KOPT-K1 (cell line): ENCODE measurements around the gene OAS1.

Experiments used
- H3K27ac ChIP-seq: fragments of 200-600 bp; sonication (generic); 2 replicates; pipeline ENCODE4 v1.5.1; 2016; ENCODE audit warnings: antibody characterized with exemption, mild to moderate bottlenecking, low read depth, low read length; ENCODE audit not compliant: poor library complexity, severe bottlenecking
- H3K36me3 ChIP-seq: fragments of 200-600 bp; sonication (generic); 2 replicates; pipeline ENCODE4 v1.5.1; 2017; ENCODE audit warnings: antibody characterized with exemption, mild to moderate bottlenecking, low read length, moderate library complexity; ENCODE audit not compliant: insufficient read depth
- H3K9me3 ChIP-seq: fragments of 200-600 bp; sonication (generic); 2 replicates; pipeline ENCODE4 v1.5.1; 2017; ENCODE audit warnings: antibody characterized with exemption, low read length, mild to moderate bottlenecking; ENCODE audit not compliant: insufficient read depth, poor library complexity, severe bottlenecking

The OAS1 gene

DNA sequence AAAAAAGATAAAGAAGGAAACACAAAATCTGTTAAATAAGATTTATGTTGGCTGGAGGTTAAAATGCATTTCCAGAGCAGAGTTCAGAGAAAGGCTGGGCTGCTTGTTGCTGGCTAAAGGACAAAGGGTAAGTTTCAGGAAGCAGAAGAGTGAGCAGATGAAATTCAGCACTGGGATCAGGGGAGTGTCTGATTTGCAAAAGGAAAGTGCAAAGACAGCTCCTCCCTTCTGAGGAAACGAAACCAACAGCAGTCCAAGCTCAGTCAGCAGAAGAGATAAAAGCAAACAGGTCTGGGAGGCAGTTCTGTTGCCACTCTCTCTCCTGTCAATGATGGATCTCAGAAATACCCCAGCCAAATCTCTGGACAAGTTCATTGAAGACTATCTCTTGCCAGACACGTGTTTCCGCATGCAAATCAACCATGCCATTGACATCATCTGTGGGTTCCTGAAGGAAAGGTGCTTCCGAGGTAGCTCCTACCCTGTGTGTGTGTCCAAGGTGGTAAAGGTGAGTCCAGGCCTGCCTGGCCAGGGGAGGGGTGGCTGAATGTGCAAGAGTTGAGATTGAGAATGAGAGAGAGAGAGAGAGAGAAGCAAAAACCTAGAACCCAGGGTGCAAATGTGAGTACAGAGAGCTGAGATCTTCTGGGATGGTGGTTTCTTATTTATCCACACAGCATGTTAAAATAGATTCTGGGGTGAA, at the start of gene OAS1:
TSS of gene OAS1 (plus strand) at position 251 of the 703 bp plus-strand sequence. CDS start at position 329, 78 bp downstream.
- Histone ChIP-seq H3K36me3 (no peaks in the 10 kb centered on the region), H3K27ac (peak within 1 kb of the TSS; percentile 46), H3K9me3 (peaks cover 1% of the 10 kb centered on the region)

DNA sequence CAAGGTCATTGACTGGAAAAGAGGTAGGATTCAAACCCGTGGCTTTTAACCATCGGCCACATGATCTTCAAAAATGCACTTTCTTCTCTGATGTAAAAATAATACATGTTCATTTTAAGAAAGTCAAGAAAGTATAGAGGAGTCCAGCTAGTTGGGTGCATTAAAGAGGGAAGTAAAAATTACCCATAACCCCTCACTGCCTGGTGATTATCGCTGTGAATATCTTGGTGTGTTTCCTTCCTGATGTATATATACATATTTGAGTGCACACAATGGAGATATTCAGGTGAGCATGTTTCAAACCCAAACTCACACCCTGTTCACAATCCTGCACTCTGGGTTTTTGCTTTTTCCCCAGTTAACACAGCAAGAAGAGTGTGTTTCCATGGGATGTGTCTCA, 47.5 kb upstream of the OAS1 start:
- no peak overlapping the region for H3K27ac ChIP-seq
- H3K36me3 ChIP-seq: no peaks in the 10 kb centered on the region
- no peaks in the 10 kb centered on the region for H3K9me3 ChIP-seq

DNA sequence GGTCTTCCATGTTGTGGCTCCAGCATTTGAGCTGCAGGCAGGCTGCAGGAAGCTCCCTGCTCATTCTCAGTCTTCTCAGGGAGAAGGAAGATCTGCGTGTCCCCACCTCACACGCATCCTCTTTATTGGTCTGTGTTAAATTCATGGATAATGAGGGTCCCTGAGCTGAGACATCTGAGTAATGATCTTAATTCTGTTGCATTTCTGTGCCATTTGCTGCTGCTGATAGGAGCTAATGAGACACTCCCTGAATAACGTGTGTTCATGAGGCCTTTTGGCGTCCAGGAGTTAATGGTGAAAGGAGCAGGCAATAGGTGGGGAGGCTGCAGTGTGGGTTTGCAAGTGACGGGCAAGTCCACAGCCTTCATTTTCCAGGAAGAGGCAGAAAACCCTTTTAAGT, 46.6 kb upstream of the OAS1 start:
- Histone ChIP-seq H3K36me3 (no peaks in the 10 kb centered on the region), H3K27ac (no peak overlapping the region), H3K9me3 (no peaks in the 10 kb centered on the region)

DNA sequence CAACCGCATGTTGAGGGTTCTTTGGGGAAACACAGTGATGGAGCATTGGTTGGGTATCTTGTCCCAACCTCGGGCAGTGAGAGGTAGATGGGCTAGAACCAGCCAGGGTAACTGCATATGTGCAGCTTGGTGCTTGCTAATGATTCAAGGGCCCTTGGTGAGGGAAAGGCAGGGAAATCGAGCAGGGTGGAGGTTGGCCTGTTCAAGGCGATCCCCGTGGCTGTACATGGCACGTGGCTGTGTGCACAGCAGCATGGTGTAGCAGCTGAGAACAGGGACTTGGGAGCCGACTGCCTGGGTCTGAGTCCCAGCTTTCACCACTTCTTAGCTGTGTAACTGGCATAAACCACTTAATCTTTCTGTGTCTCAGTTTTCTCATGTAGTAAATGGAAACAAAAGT, 45.5 kb upstream of the OAS1 start:
- Histone ChIP-seq H3K36me3 (no peaks in the 10 kb centered on the region), H3K9me3 (no peaks in the 10 kb centered on the region), H3K27ac (no peak overlapping the region)

DNA sequence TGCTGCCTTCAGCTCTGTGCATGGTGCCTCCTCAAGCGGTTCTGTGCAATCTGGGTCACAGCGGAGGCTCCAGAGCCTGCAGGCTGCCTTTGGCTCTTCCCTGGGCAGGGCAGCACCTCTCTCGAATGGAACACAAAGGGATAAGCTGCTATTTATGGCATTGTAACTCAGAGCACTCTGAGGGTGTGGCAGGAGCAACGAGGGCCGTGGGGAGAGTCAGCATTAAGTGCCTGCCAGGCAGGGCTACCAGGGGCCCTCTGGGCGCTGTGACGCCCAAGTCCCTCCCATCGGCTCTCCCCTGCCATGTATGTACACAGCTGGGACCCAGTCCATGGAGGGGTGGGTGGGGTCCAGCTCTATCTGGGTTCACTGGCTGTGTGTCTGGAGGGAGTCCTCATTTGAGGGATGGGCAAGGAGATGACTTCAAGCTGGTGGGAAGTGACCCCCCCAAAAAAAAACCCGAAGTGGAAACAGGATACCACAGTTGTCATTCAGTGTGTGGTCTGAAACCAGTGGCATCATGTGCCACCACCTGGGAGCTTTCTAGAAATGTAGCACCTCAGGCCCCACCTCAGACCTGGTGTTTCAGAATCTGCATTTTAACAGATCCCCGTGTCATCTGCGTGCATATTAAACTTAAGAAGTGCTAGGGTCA, 44.0 kb upstream of the OAS1 start:
- Histone ChIP-seq H3K9me3 (no peaks in the 10 kb centered on the region), H3K36me3 (no peaks in the 10 kb centered on the region), H3K27ac (no peak overlapping the region)

DNA sequence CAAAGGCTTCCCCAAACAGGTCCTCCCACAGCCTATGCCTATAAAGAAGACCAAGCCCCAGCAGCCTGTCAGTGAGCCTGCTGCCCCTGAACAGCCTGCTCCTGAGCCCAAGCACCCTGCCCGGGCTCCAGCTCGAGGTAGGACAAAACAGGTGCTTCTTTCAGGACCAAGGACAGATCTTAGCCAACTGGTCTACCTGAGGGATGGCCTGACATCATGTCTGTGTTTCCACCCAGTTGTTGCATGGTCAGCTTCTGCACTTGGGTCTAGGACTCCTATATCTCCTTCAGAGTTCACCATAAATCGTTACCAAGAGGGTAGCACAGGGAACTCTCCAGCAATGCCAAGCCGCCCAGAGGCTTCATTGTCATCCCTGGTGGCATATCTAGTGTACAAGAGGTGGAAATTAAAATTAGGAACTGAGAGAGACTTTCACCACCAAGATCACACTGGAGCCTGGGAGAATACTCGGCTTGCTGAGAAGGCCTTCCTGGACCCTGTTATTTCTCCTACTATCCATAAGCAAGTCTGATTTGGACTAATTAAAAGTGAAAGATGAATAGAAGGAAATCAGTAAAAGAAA, 38.2 kb upstream of the OAS1 start:
- H3K27ac ChIP-seq: no peak overlapping the region
- no peaks in the 10 kb centered on the region for H3K9me3 ChIP-seq
- H3K36me3 ChIP-seq: no peaks in the 10 kb centered on the region

DNA sequence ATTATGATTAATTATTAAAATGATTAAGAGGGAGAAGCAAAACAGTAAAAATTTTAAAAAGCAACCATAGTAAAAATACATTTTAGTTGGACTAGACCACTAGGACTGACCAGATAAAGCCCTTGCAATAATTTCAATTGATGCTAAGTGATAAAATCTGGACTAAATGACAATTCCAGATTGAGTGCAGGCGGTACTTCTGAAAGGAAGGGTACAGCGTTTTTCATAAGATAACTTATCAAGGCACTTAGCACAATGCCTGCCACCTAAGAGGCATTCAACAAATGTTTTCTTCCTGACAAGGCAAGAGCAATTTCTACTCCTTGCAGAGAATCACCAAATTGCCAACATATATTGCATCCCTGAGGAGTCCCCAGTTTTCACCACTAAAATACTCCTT, 37.7 kb upstream of the OAS1 start:
- Histone ChIP-seq H3K36me3 (no peaks in the 10 kb centered on the region), H3K27ac (no peak overlapping the region), H3K9me3 (no peaks in the 10 kb centered on the region)

DNA sequence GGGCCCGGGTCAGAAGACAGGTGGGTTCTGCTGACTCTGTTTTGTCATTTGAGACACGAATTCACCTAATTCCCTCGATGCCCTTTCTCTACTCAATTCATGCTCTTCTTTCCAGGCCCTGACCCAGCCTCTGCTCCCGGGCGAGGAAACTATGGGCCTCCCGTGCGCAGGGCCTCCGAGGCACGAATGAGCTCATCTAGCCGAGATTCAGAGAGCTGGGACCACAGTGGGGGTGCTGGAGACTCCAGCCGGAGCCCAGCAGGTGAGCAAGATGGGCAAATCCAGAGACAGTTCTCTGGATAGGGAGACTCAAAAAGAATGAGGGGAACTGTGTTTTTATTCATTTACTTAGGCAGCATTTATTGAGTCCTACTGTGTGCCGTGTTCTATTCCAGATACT, 37.0 kb upstream of the OAS1 start:
- H3K9me3 ChIP-seq: no peaks in the 10 kb centered on the region
- H3K36me3 ChIP-seq: no peaks in the 10 kb centered on the region
- H3K27ac ChIP-seq: no peak overlapping the region

DNA sequence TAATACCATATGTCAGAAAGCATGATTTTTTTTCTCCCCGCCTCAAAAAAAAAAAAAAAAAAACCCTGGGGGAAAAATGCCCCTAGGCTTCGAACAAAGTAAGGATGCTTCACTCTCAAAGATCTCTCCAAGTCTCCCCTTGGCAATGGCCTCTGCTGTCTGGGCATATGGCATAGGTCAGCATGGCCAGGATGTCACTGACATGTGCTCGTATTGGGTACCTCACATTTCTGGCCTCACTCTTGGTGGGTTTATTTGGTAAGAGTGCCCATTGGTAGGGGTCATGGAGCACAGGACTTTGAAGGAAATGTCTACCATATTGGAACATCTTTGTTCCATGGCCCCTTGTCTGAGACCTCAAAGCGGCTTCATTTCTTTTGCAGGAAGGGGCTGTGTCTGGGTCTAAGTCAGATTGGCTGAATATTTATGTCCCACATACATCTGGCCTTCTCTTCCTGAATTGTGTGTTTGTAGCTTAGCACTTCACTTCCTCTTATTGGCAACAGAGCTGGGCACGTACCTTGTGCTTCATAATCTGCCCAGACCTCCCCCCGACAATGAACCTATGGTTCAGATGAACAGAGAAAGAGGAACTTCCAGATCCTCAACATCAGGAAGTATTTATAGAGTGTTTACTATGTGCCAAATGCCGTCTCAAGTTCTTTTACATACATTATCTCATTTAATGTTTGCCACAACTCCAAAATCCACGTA, 36.3 kb upstream of the OAS1 start:
- Histone ChIP-seq H3K36me3 (no peaks in the 10 kb centered on the region), H3K27ac (no peak overlapping the region), H3K9me3 (no peaks in the 10 kb centered on the region)

DNA sequence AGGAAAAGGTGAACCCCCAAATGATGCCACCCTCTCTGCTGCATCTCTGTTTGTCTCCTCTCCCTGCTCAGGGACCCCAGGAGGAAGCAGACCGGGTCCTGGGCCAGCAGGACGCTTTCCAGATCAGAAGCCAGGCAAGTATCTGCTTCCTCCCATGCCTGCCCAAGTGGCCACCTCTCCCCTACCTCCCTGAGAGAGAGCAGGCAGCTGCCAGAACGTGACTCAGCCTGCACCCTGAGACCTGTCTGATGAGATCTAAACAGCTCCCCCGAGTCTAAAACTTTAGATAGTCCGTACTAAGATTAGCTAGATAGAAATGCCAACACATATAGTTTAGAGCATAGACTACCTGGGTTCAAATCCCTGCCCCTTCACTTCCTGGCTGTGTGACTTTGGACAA, 31.2 kb upstream of the OAS1 start:
- H3K27ac ChIP-seq: no peak overlapping the region
- H3K36me3 ChIP-seq: no peaks in the 10 kb centered on the region
- no peaks in the 10 kb centered on the region for H3K9me3 ChIP-seq

DNA sequence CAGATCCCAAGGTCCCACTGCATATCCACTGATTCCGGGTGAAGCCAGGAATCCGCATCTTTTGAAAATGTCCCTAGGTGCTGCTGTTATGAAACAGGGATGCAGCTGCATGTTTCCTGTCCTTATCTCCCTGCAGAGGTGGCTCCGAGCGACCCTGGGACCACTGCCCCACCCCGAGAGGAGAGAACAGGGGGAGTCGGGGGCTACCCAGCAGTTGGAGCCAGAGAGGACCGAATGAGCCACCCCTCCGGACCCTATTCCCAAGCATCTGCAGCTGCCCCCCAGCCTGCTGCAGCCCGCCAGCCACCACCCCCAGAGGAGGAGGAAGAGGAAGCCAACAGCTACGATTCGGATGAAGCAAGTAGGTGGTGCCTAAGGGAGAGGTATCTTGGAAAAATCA, 30.3 kb upstream of the OAS1 start:
- Histone ChIP-seq H3K9me3 (no peaks in the 10 kb centered on the region), H3K36me3 (no peaks in the 10 kb centered on the region), H3K27ac (no peak overlapping the region)

DNA sequence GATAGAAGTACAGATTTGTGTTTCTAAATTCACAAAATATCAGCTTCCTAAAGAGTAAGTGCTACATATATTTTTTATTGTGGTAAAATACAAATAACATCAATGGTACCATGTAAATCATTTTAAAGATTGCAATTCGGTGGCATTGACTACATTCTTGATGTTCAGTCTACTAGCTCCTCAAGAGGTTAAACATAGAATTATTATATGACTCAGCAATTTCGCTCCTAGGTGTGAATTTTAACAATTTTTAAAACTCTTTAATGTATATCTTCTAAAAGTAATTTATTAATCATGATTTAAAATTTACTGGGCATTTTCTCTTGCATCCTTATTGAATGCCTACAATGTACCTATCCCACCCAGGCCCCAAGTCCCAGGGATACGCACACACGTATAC, 29.8 kb upstream of the OAS1 start:
- Histone ChIP-seq H3K9me3 (no peaks in the 10 kb centered on the region), H3K27ac (no peak overlapping the region), H3K36me3 (no peaks in the 10 kb centered on the region)

DNA sequence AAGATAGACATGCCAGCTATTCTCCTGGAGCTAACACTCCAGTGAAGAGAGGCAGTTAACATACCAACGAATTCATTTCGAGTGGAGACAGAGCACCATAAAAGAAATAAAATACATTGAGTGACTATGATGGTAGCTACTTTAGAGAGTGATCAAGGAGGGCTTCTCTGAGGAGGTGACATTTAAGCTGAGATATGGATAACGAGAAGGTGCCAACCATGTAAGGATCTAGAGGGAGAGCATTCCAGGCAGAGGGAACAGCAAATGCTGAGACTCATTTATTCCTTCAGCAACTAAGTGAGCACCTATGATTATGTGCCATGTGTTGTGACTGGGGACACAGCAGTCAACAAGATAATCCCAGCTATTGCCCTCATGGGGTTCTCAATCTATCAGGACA, 28.3 kb upstream of the OAS1 start:
- H3K9me3 ChIP-seq: no peaks in the 10 kb centered on the region
- no peak overlapping the region for H3K27ac ChIP-seq
- H3K36me3 ChIP-seq: no peaks in the 10 kb centered on the region

DNA sequence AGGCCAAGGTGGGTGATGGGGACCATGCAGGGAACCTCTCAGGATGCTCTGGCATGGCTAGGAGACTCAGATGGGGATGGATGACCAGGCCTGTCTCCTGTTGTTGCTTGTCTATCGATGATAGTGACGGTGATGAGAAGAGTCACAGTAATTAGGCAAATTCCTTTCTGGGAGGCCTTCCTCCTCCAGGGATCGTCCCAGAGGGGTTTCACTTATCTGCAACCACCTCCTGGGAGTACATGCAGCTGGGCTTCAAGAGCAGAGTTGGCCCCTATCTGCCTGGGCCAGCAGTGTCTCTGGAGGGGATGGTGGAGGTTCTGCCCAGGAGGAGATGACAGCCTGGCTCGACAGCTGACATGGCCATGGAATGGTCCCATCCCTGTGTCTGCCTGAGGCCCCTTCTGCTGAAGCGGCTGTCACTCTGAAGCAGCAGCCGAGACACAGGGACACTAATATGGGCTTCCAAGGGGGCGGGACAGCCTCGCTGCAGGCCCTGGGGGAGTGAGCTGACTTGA, 27.5 kb upstream of the OAS1 start:
- Histone ChIP-seq H3K9me3 (no peaks in the 10 kb centered on the region), H3K27ac (no peak overlapping the region), H3K36me3 (no peaks in the 10 kb centered on the region)

DNA sequence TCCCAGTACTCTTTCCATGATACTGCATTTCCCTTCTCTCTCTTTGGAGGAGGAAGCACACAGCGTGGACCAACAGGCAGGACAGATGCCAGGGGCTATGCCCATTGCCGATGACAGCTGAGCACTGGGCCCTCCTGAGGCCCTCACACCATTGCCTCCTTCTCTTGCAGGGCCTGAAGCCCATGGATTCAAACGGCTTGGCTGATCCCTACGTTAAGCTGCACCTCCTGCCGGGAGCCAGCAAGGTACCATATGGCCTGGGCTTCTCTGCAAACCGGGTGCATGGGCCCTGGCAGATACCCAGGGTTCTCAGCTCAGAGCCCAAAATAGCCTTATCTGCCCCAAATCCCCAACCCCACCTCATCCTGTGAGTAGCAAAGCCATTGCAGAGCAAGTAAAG, 25.2 kb upstream of the OAS1 start:
- Histone ChIP-seq H3K9me3 (peaks cover 15% of the 10 kb centered on the region), H3K36me3 (no peaks in the 10 kb centered on the region), H3K27ac (no peak overlapping the region)
